Dermis microvascular lymphatic vessel endothelial cell (primary cell): ENCODE results near the gene FRMD4A. TPM values are rescaled to one million over a fixed set of nuclear protein-coding genes. Genes with fewer than 3 reads are reported as not detected.
"Not testable (repeated sequence)": the region's sequence is repeated elsewhere in the genome, so short reads cannot be mapped to it uniquely, and the experiment has no call there.

Experiments
- DNase-seq, 2 donors: peaks; one replicate each; pipeline versions ENCODE4 v3.0.0 to v3.0.0-alpha.2; 2010; ENCODE audit warnings: low read depth in 2 of 2
- total RNA-seq: library from RNA; depleted of rRNA; stranded (reverse); fragments of >200 nt; gene quantifications from 2 replicates; pipeline ENCODE4 v1.2.1, GENCODE V29; 2014

Gene FRMD4A
- total RNA-seq, 1 donor from 2014 or later: 16.3 TPM

- not testable (repeated sequence) for DNase-seq
Measured at GRCh38 chr10:13767148-13767547, 563.6 kb downstream of the FRMD4A start.

- DNase-seq: no peak
Measured at GRCh38 chr10:13765641-13766341, 564.9 kb downstream of the FRMD4A start.

GRCh38 chr10:13761490-13762091 is 569.1 kb downstream of the FRMD4A start:
- DNase-seq: no peak

- peak in 1 of 2 donors; percentile 43 for DNase-seq
Measured at GRCh38 chr10:13759168-13759567, 571.6 kb downstream of the FRMD4A start.

- DNase-seq: no peak
Measured at GRCh38 chr10:13758756-13759155, 572.0 kb downstream of the FRMD4A start.

GRCh38 chr10:13758312-13758711 is 572.4 kb downstream of the FRMD4A start:
- DNase-seq: peak in 1 of 2 donors; percentile 69

- DNase-seq: no peak
Measured at GRCh38 chr10:13754277-13754676, 576.4 kb downstream of the FRMD4A start.

GRCh38 chr10:13751191-13751764 is 579.4 kb downstream of the FRMD4A start:
- no peak for DNase-seq

GRCh38 chr10:13750299-13751190 is 580.2 kb downstream of the FRMD4A start:
- DNase-seq: no peak

GRCh38 chr10:13745271-13745670 is 585.5 kb downstream of the FRMD4A start:
- DNase-seq: no peak

GRCh38 chr10:13743963-13744362 is 586.8 kb downstream of the FRMD4A start:
- no peak for DNase-seq

GRCh38 chr10:13743101-13743693 is 587.5 kb downstream of the FRMD4A start:
- peak in 1 of 2 donors; percentile 9 for DNase-seq

- DNase-seq: no peak
Measured at GRCh38 chr10:13741438-13741837, 589.3 kb downstream of the FRMD4A start.

- peak in 1 of 2 donors; percentile 52 for DNase-seq
Measured at GRCh38 chr10:13740461-13740860, 590.3 kb downstream of the FRMD4A start.

- no peak for DNase-seq
Measured at GRCh38 chr10:13739183-13739582, 591.5 kb downstream of the FRMD4A start.

- no peak for DNase-seq
Measured at GRCh38 chr10:13736506-13736905, 594.2 kb downstream of the FRMD4A start.

GRCh38 chr10:13734151-13734550 is 596.6 kb downstream of the FRMD4A start:
- DNase-seq: no peak

- DNase-seq: no peak
Measured at GRCh38 chr10:13733071-13733470, 597.7 kb downstream of the FRMD4A start.

GRCh38 chr10:13732465-13732881 is 598.3 kb downstream of the FRMD4A start:
- DNase-seq: no peak

- DNase-seq: no peak
Measured at GRCh38 chr10:13731799-13732198, 598.9 kb downstream of the FRMD4A start.

GRCh38 chr10:13730956-13731355 is 599.8 kb downstream of the FRMD4A start:
- DNase-seq: no peak

- DNase-seq: no peak
Measured at GRCh38 chr10:13730306-13730652, 600.4 kb downstream of the FRMD4A start.
